ENCODE results near the gene QPCT.

Gene QPCT

GRCh38 chr2:37387148-37387835 lies 42.9 kb downstream of the QPCT start:
- DNase-seq (ENCODE audit: low spot score) = no peak
- in situ Hi-C loops (cut with MboI; ENCODE audit: low sequenced_read_pairs, unreplicated experiment) = no loop called here
- TF ChIP-seq CTCF (IDR thresholded peaks at IDR 0.05; ENCODE audit: borderline replicate concordance, control extremely low read depth, extremely low read depth, insufficient read depth, missing control alignments) = no peak

GRCh38 chr2:37388074-37388473 lies 43.6 kb downstream of the QPCT start:
- DNase-seq (ENCODE audit: low spot score) = no peak
- in situ Hi-C loops (cut with MboI; ENCODE audit: low sequenced_read_pairs, unreplicated experiment) = no loop called here
- no peak for TF ChIP-seq CTCF (IDR thresholded peaks at IDR 0.05; ENCODE audit: borderline replicate concordance, control extremely low read depth, extremely low read depth, insufficient read depth, missing control alignments)

DNA sequence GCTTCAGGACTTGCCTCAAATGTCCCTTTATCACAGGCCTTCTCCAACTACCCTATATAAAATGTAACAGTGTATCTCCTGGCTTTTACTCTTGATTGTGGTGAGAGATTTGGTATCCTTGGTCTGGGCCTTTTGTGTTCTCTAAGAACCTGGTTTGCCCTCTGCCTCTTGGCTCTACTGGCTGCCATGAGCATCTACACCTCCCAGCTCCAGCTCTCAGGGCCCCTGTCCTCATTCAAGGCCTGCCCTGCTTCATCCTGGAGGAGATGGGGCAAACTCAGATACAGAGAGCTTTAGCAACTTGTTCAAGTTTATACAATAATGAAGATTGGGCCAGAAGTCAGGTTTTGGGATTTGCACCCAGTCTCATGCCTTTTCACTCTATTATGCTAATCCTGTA lies 45.0 kb downstream of the QPCT start:
- in situ Hi-C loops (cut with MboI; ENCODE audit: low sequenced_read_pairs, unreplicated experiment) = no loop called here
- no peak for DNase-seq (ENCODE audit: low spot score)
- TF ChIP-seq CTCF (IDR thresholded peaks at IDR 0.05; ENCODE audit: borderline replicate concordance, control extremely low read depth, extremely low read depth, insufficient read depth, missing control alignments) = no peak

DNA sequence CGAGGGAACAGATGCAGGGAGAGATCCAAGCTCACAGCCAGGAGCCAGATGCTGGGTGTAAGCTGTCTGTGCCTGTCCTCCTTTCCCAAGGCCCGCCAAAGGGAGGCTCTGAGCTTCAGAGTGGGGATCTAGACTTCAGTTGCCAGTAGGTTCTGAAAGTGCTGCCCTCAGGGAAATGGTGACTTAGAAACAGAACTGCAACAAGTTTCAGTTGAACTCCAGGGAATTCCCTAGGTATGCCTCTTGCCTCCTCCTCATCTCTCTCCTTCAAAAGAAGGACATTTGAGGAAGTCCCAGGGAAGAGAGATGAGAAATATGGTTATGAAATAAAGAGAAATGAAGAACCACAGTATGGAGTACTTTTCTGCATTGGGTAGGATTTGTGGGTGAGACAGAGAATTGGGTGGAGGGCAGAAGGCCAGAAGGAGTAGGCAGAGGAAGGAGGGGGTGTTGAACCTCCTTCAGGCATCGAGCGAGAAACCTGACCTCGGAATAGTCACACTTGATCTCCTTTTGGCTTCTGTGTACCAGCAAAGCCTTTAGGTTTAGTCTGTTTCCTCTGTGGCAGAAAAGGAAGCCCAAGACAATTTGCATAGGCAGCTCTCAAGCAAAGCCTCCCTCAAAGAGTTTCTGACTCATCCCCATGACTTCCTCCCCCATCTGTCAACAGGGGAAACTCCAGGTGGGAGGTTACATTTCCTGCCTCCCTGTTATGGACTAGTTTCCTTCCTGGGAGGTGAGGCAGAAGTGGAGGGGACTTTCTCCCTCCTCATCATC lies 45.7 kb downstream of the QPCT start:
- DNase-seq (ENCODE audit: low spot score) = peak; percentile 75
- TF ChIP-seq CTCF (IDR thresholded peaks at IDR 0.05; ENCODE audit: borderline replicate concordance, control extremely low read depth, extremely low read depth, insufficient read depth, missing control alignments) = no peak
- in situ Hi-C loops (cut with MboI; ENCODE audit: low sequenced_read_pairs, unreplicated experiment) = loop anchor here (10.0 kb wide), 1 partner anchor 875 kb away; no protein-coding TSS in a partner anchor

DNA sequence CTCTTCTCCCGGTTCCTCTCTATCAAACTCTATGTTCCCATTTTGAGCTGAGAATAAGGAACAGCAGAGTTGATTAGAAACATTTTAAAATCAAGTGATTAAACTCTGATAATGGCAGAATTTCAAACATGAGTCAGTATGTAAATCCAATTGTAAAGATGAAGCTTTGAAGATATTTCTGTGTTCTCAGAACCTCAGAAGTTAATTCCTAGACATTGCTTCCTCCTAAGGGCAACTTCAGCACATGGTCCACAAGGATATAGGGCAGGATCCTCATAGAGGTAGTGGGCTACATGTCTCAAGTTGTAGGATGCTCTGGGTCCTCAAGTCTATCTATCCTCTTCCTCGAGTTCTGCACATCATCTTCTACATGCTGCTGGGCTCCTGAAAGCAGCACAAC lies 46.3 kb downstream of the QPCT start:
- in situ Hi-C loops (cut with MboI; ENCODE audit: low sequenced_read_pairs, unreplicated experiment) = loop anchor here (10.0 kb wide), 1 partner anchor 874 kb away; no protein-coding TSS in a partner anchor
- TF ChIP-seq CTCF (IDR thresholded peaks at IDR 0.05; ENCODE audit: borderline replicate concordance, control extremely low read depth, extremely low read depth, insufficient read depth, missing control alignments) = no peak
- no peak for DNase-seq (ENCODE audit: low spot score)

GRCh38 chr2:37391711-37392110 lies 47.3 kb downstream of the QPCT start:
- in situ Hi-C loops (cut with MboI; ENCODE audit: low sequenced_read_pairs, unreplicated experiment) = loop anchor here (10.0 kb wide), 1 partner anchor 873 kb away; no protein-coding TSS in a partner anchor
- no peak for TF ChIP-seq CTCF (IDR thresholded peaks at IDR 0.05; ENCODE audit: borderline replicate concordance, control extremely low read depth, extremely low read depth, insufficient read depth, missing control alignments)
- DNase-seq (ENCODE audit: low spot score) = no peak

Data from GM13976 (cell line).